OCI-LY1 (cell line): ENCODE measurements around the gene ZNF780A.

Source experiments
- H2AFZ ChIP-seq: fragments of 200-600 bp; sonication (generic), shearing (Covaris generic); 2 replicates; pipeline ENCODE4 v1.6.0; 2014; ENCODE audit warnings: antibody characterized with exemption, mild to moderate bottlenecking, low read length
- H3F3A ChIP-seq: fragments of 200-600 bp; sonication (generic), shearing (Covaris generic); 2 replicates; pipeline ENCODE4 v1.6.0; 2014; ENCODE audit warnings: mild to moderate bottlenecking, antibody characterized with exemption, low read length, moderate library complexity; ENCODE audit not compliant: insufficient read depth
- H3K27ac ChIP-seq: fragments of 200-600 bp; sonication (generic); 2 replicates; pipeline ENCODE4 v1.5.1; 2014; ENCODE audit warnings: low read length, mixed run types, mild to moderate bottlenecking, low read depth; ENCODE audit not compliant: poor library complexity, severe bottlenecking
- H3K27me3 ChIP-seq: fragments of 200-600 bp; sonication (generic); 2 replicates; pipeline ENCODE4 v1.6.0; 2014; ENCODE audit warnings: antibody characterized with exemption, mild to moderate bottlenecking, low read length, moderate library complexity; ENCODE audit not compliant: insufficient read depth
- H3K36me3 ChIP-seq: fragments of 200-600 bp; sonication (generic); 2 replicates; pipeline ENCODE4 v1.6.1; 2014; ENCODE audit warnings: mild to moderate bottlenecking, antibody characterized with exemption, low read length, moderate library complexity, mixed read lengths; ENCODE audit not compliant: insufficient read depth
- H3K4me1 ChIP-seq: fragments of 200-600 bp; sonication (generic); 2 replicates; pipeline ENCODE4 v1.5.1; 2014; ENCODE audit warnings: mild to moderate bottlenecking, low read length, moderate library complexity; ENCODE audit not compliant: insufficient read depth, severe bottlenecking
- H3K4me2 ChIP-seq: fragments of 200-600 bp; sonication (generic), shearing (Covaris generic); 2 replicates; pipeline ENCODE4 v1.6.1; 2014; ENCODE audit warnings: low read length
- H3K4me3 ChIP-seq: fragments of 200-600 bp; sonication (generic); 2 replicates; pipeline ENCODE4 v1.5.1; 2014; ENCODE audit warnings: low read length, low read depth, mild to moderate bottlenecking, mixed read lengths; ENCODE audit not compliant: poor library complexity, severe bottlenecking
- H3K79me2 ChIP-seq: fragments of 200-600 bp; shearing (Covaris generic); 2 replicates; pipeline ENCODE4 v1.6.1; 2016; ENCODE audit warnings: mixed run types, low read length, mixed read lengths; ENCODE audit not compliant: insufficient read depth
- H3K9ac ChIP-seq: fragments of 200-600 bp; sonication (generic), shearing (Covaris generic); 2 replicates; pipeline ENCODE4 v1.6.1; 2014; ENCODE audit warnings: mild to moderate bottlenecking, low read length, mixed read lengths
- H3K9me2 ChIP-seq: fragments of 200-600 bp; sonication (generic), shearing (Covaris generic); 2 replicates; pipeline ENCODE4 v1.6.1; 2014; ENCODE audit warnings: low read depth, mild to moderate bottlenecking, low read length, mixed read lengths
- H3K9me3 ChIP-seq: fragments of 200-600 bp; shearing (Covaris generic); 2 replicates; pipeline ENCODE4 v1.6.1; 2014; ENCODE audit warnings: low read length, mixed read lengths
- H4K20me1 ChIP-seq: fragments of 200-600 bp; sonication (generic), shearing (Covaris generic); 2 replicates; pipeline ENCODE4 v1.6.0; 2016; ENCODE audit warnings: mild to moderate bottlenecking, low read length; ENCODE audit not compliant: insufficient read depth
- CTCF ChIP-seq: fragments of 200-600 bp; sonication (generic), shearing (Covaris generic); IDR thresholded peaks from 2 replicates; pipeline ENCODE4 v1.5.1; 2017; ENCODE audit warnings: mild to moderate bottlenecking, antibody characterized with exemption, low read length, moderate library complexity, mixed read lengths
- EZH2 ChIP-seq: fragments of 200-600 bp; sonication (generic), shearing (Covaris generic); IDR thresholded peaks from 2 replicates; pipeline ENCODE4 v1.8.0; 2017; ENCODE audit warnings: borderline replicate concordance, mixed run types, mild to moderate bottlenecking, antibody characterized with exemption, low read length, moderate library complexity, mixed read lengths

ZNF780A gene

GRCh38 chr19:40033989-40034560 lies 56.7 kb downstream of the ZNF780A start:
- Histone ChIP-seq H3K9me3 (peaks cover 54% of the 10 kb centered on the region), H3F3A (no peaks in the 10 kb centered on the region), H4K20me1 (no peaks in the 10 kb centered on the region)

GRCh38 chr19:40026597-40026970 lies 64.2 kb downstream of the ZNF780A start:
- H3K9me2 ChIP-seq: no peaks in the 10 kb centered on the region
- no peaks in the 10 kb centered on the region for H4K20me1 ChIP-seq
- no peak overlapping the region for H2AFZ ChIP-seq
- H3K9ac ChIP-seq: no peak overlapping the region
- TF ChIP-seq EZH2: no peak
- no peak for TF ChIP-seq CTCF
- H3F3A ChIP-seq: no peaks in the 10 kb centered on the region
- no peaks in the 10 kb centered on the region for H3K79me2 ChIP-seq
- H3K4me1 ChIP-seq: no peaks in the 10 kb centered on the region
- H3K4me2 ChIP-seq: no peak overlapping the region
- H3K36me3 ChIP-seq: no peaks in the 10 kb centered on the region
- no peak overlapping the region for H3K4me3 ChIP-seq
- H3K27ac ChIP-seq: no peak overlapping the region
- peaks cover 46% of the 10 kb centered on the region for H3K9me3 ChIP-seq
- H3K27me3 ChIP-seq: no peaks in the 10 kb centered on the region

More at GRCh38 chr19:40033989-40034560, 56.7 kb downstream of the ZNF780A start:
- H2AFZ ChIP-seq: no peak overlapping the region
- H3K36me3 ChIP-seq: peaks cover 19% of the 10 kb centered on the region
- H3K9ac ChIP-seq: no peak overlapping the region
- H3K4me1 ChIP-seq: no peaks in the 10 kb centered on the region
- no peak for TF ChIP-seq CTCF
- TF ChIP-seq EZH2: no peak
- no peak overlapping the region for H3K27ac ChIP-seq
- H3K9me2 ChIP-seq: no peaks in the 10 kb centered on the region
- no peaks in the 10 kb centered on the region for H3K27me3 ChIP-seq
- H3K4me2 ChIP-seq: no peak overlapping the region
- H3K79me2 ChIP-seq: no peaks in the 10 kb centered on the region
- no peak overlapping the region for H3K4me3 ChIP-seq

DNA sequence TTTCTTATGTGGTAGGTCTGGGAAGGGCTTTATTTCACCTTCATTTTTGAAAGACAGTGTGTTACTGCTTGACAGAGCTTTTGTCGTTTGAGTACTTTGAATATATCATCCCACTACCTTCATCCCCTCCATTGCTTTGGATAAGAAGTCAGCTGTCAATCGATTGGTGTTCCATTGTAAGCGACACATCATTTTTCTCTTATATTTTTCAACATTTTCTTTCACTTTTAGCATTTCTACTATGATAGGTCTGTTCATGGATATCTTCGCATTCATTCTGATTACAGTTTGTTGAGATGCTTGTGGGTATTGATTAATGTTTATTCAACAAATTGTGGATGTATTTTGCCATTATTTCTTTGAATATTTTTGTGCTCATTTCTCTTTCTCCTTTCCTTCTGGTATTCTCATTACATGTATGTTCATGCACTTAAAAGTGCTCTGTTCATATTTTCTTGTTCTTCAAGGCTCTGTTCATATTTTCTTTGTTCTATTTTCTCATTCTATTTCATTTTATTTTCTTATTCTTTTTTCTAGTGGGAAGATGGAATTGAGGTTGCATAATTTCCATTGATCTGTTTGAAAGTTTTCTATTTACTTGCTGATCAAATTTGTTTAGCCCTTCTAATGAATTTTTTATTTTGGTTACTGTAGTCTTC lies 64.7 kb downstream of the ZNF780A start:
- Histone ChIP-seq H3K79me2 (no peaks in the 10 kb centered on the region), H3K27me3 (no peaks in the 10 kb centered on the region), H3F3A (no peaks in the 10 kb centered on the region), H3K27ac (no peak overlapping the region), H3K4me1 (no peaks in the 10 kb centered on the region), H3K9me2 (no peaks in the 10 kb centered on the region), H3K4me3 (no peak overlapping the region), H4K20me1 (no peaks in the 10 kb centered on the region), H3K9ac (no peak overlapping the region), H3K36me3 (no peaks in the 10 kb centered on the region), H3K4me2 (no peak overlapping the region), H3K9me3 (peaks cover 45% of the 10 kb centered on the region), H2AFZ (no peak overlapping the region)
- TF ChIP-seq CTCF: no peak
